Loucy (cell line): ENCODE data around the gene TMEM182.

ENCODE experiments used
- CTCF ChIP-seq: fragments of 200-600 bp; sonication (generic); conservative IDR thresholded peaks from 2 replicates; pipeline ENCODE4 v1.5.1; 2014; ENCODE audit warnings: mild to moderate bottlenecking, antibody characterized with exemption, low read length
- EZH2phosphoT487 ChIP-seq: fragments of 200-600 bp; IDR thresholded peaks from 2 replicates; pipeline ENCODE4 v1.6.1; 2018; ENCODE audit warnings: antibody characterized with exemption, mild to moderate bottlenecking, moderate library complexity, borderline replicate concordance

GRCh38 chr2:102724016-102724490, 37.8 kb upstream of the TMEM182 start:
- TF ChIP-seq CTCF, result no peak
- no peak for TF ChIP-seq EZH2phosphoT487
